K562 (cell line): ENCODE results near the gene KCNF1. TPM values are rescaled to one million over a fixed set of nuclear protein-coding genes. Genes with fewer than 3 reads are reported as not detected.

Experiments used
- ATAC-seq: fragments of 200-7000 bp; cut with Tn5 transposase; 3 replicates; pipeline ENCODE4 v1.9.1; 2020; ENCODE audit warnings: moderate library complexity
- BruUV-seq: library from RNA; stranded (reverse); fragments of 400-500 nt; replicated peaks from 2 replicates; lab custom pipeline; 2021; lab: Mats Ljungman, UMichigan
- CTCF ChIA-PET: fragments of 300-600 bp; formaldehyde crosslinking; extraction: SDS; loops from one replicate; lab custom pipeline; 2021; ENCODE audit warnings: low intra/inter-chr PET ratio; lab: Yijun Ruan, JAX
- POLR2A ChIA-PET: fragments of 300-600, 350-650 bp; sonication (Branson Sonifier 250); formaldehyde crosslinking; extraction: SDS; loops from one replicate; lab custom pipeline; 2021; ENCODE audit warnings: antibody characterized with exemption, inconsistent platforms; lab: Yijun Ruan, JAX
- DNase-seq, 4 experiments: peaks; one replicate each; pipeline versions ENCODE4 v3.0.0 to v3.0.0-alpha.2; 2011 to 2018; ENCODE audit warnings: low spot score in 3 of 4, mixed read lengths in 3 of 4; ENCODE audit errors: extremely low read depth in 1 of 4
- FAIRE-seq: peaks from 2 replicates; lab custom pipeline; 2011; peaks lifted over from hg19 to GRCh38; lab: Jason Lieb, UNC
- H2AFZ ChIP-seq: 2 replicates; pipeline ENCODE4 v1.6.0; 2011; ENCODE audit warnings: low read depth, low read length, control low read depth, inconsistent platforms
- H3K27ac ChIP-seq: fragments of 200-600 bp; 3 replicates; pipeline ENCODE4 v1.8.0; 2011; ENCODE audit warnings: low read depth, mild to moderate bottlenecking, control low read depth, inconsistent platforms, low read length, moderate library complexity, mixed read lengths; ENCODE audit errors: extremely low read depth
- H3K27me3 ChIP-seq, 2 experiments: fragments of 300-600 bp in 1 of 2; 2 replicates in 1 of 2; 3 replicates in 1 of 2; pipeline versions ENCODE4 v1.6.0 to v1.8.0; 2011; ENCODE audit warnings: inconsistent platforms in 2 of 2, low read length in 2 of 2, mild to moderate bottlenecking in 1 of 2, mixed read lengths in 1 of 2, moderate library complexity in 1 of 2; ENCODE audit not compliant: control insufficient read depth in 2 of 2, insufficient read depth in 2 of 2
- H3K36me3 ChIP-seq: fragments of 300-600 bp; 3 replicates; pipeline ENCODE4 v1.8.0; 2011; ENCODE audit warnings: mild to moderate bottlenecking, low read length, inconsistent platforms; ENCODE audit not compliant: control insufficient read depth, insufficient read depth
- H3K4me1 ChIP-seq, 2 experiments: fragments of 200-600 bp in 1 of 2; replicated peaks in 1 of 2; 2 replicates in 1 of 2; 3 replicates in 1 of 2; pipeline versions ENCODE4 v1.5.1 to v1.8.0; 2011; ENCODE audit warnings: inconsistent platforms in 2 of 2, low read length in 2 of 2, mild to moderate bottlenecking in 1 of 2, mixed read lengths in 1 of 2, moderate library complexity in 1 of 2; ENCODE audit not compliant: control insufficient read depth in 2 of 2, insufficient read depth in 2 of 2
- H3K4me2 ChIP-seq: 2 replicates; pipeline ENCODE4 v1.6.1; 2011; ENCODE audit warnings: low read length, control low read depth, inconsistent platforms, mixed read lengths; ENCODE audit not compliant: insufficient read depth
- H3K4me3 ChIP-seq: fragments of 200-600 bp; sonication (generic), shearing (Covaris generic); 2 replicates; pipeline ENCODE4 v1.5.1; 2016; ENCODE audit warnings: control low read depth, inconsistent platforms
- H3K79me2 ChIP-seq: fragments of 200-600 bp; 3 replicates; pipeline ENCODE4 v1.8.0; 2011; ENCODE audit warnings: low read length, inconsistent platforms; ENCODE audit not compliant: control insufficient read depth, insufficient read depth
- H3K9ac ChIP-seq, 2 experiments: 2 replicates each; pipeline versions ENCODE4 v1.6.0 to v1.6.1; 2011; ENCODE audit warnings: low read depth in 2 of 2, low read length in 2 of 2, control low read depth in 1 of 2, inconsistent platforms in 1 of 2, mild to moderate bottlenecking in 1 of 2, mixed read lengths in 1 of 2; ENCODE audit not compliant: insufficient read depth in 1 of 2
- H3K9me1 ChIP-seq: one replicate; pipeline ENCODE4 v1.6.0; 2011; ENCODE audit warnings: inconsistent platforms, mild to moderate bottlenecking, low read length, moderate library complexity; ENCODE audit not compliant: control insufficient read depth, insufficient read depth
- H3K9me3 ChIP-seq: replicated peaks from 2 replicates; pipeline ENCODE4 v1.5.1; 2011; ENCODE audit warnings: low read depth, low read length, inconsistent platforms; ENCODE audit not compliant: control insufficient read depth, insufficient read depth
- H4K20me1 ChIP-seq: replicated peaks from 2 replicates; pipeline ENCODE4 v1.6.1; 2011; ENCODE audit warnings: low read length, inconsistent platforms, mixed read lengths; ENCODE audit not compliant: control insufficient read depth, insufficient read depth
- CBX3 ChIP-seq, 2 experiments: IDR thresholded peaks; 1 replicate in 1 of 2; 2 replicates in 1 of 2; pipeline ENCODE4 v1.6.1; 2012; ENCODE audit warnings: inconsistent platforms in 2 of 2, low read length in 2 of 2, borderline replicate concordance in 1 of 2, control low read depth in 1 of 2
- CBX5 ChIP-seq: IDR thresholded peaks from 2 replicates; pipeline ENCODE4 v1.6.1; 2014; ENCODE audit warnings: low read depth, borderline replicate concordance
- EZH2 ChIP-seq: IDR thresholded peaks from 2 replicates; pipeline ENCODE4 v1.6.1; 2012; ENCODE audit warnings: low read depth, mild to moderate bottlenecking, inconsistent platforms, low read length, borderline replicate concordance
- PHF8 ChIP-seq: fragments of 200-600 bp; sonication (generic); IDR thresholded peaks from 2 replicates; pipeline ENCODE4 v1.6.1; 2012; ENCODE audit warnings: mixed run types, mild to moderate bottlenecking, inconsistent platforms, low read length, moderate library complexity, borderline replicate concordance
- RAD51 ChIP-seq: fragments of 450-650 bp; IDR thresholded peaks from 2 replicates; pipeline ENCODE4 v1.7.1; 2016; ENCODE audit warnings: low read depth, mild to moderate bottlenecking, borderline replicate concordance
- TEAD4 ChIP-seq, 2 experiments: sonication (generic) in 1 of 2; formaldehyde crosslinking in 1 of 2; IDR thresholded peaks; 2 replicates each; pipeline versions ENCODE4 v1.6.1 to v1.8.0; 2012 to 2022; ENCODE audit warnings: borderline replicate concordance in 1 of 2, inconsistent platforms in 1 of 2, low read length in 1 of 2, mild to moderate bottlenecking in 1 of 2, missing genetic modification reagents in 1 of 2
- TSC22D4 ChIP-seq: fragments of 450-650 bp; IDR thresholded peaks from 2 replicates; pipeline ENCODE4 v1.6.1; 2016; ENCODE audit warnings: missing genetic modification characterization, missing biosample characterization, control low read depth
- WGBS: fragments of 100-300 bp; shearing (Covaris generic); methylation state at CpG from one replicate; pipeline ENCODE4 v1.1.6; 2016; ENCODE audit warnings: low coverage, mixed read lengths; ENCODE audit not compliant: insufficient coverage; ENCODE audit errors: missing lambda C conversion rate; 5-methylcytosine and 5-hydroxymethylcytosine counted together
- in situ Hi-C: fragments of 300-500 bp; cut with MboI; formaldehyde crosslinking; loops from 4 replicates; pipeline ENCODE4 v1.15.0; 2018; ENCODE audit warnings: inconsistent platforms, mixed read lengths
- intact Hi-C: fragments of 100-400 bp; cut with micrococcal nuclease; formaldehyde crosslinking; loops from 2 replicates; pipeline ENCODE4 v1.14.2; 2022
- polyA plus RNA-seq, 8 experiments: library from polyadenylated mRNA; depleted of rRNA in 4 of 8; stranded (reverse) in 5 of 8; unstranded in 3 of 8; fragments of >200 nt; fragmentation: Nextera tagmentation in 2 of 8; fragmentation: Illumina TruSeq in 1 of 8; extraction: Ambion mirVana in 2 of 8; extraction: Trizol in 1 of 8; gene quantifications; 2 replicates each; pipeline versions ENCODE4 v1.2.1 to v1.2.3, GENCODE V29; 2011 to 2014; ENCODE audit warnings: inconsistent platforms in 1 of 8, missing spikeins in 1 of 8
- total RNA-seq, 7 experiments: library from RNA; depleted of rRNA in 6 of 7; stranded (reverse); fragments of >200 nt in 6 of 7; fragmentation: Illumina TruSeq in 2 of 7; extraction: Trizol in 2 of 7; gene quantifications; 2 replicates each; pipeline versions ENCODE4 v1.2.1 to v1.2.3, GENCODE V29; 2011 to 2021; ENCODE audit warnings: low replicate concordance in 1 of 7
- TF ChIP-seq, protein P1 (sequence below): fragments of 150-350 bp; IDR thresholded peaks from 2 replicates; pipeline ENCODE4 v1.6.1; 2014; ENCODE audit warnings: low read depth, mild to moderate bottlenecking, low read length, borderline replicate concordance

The KCNF1 gene
- total and polyA plus RNA-seq, 9 of the 15 experiments (the other 6 are each of a cell fraction or from before 2014, with no cell fraction given): not detected

DNA sequence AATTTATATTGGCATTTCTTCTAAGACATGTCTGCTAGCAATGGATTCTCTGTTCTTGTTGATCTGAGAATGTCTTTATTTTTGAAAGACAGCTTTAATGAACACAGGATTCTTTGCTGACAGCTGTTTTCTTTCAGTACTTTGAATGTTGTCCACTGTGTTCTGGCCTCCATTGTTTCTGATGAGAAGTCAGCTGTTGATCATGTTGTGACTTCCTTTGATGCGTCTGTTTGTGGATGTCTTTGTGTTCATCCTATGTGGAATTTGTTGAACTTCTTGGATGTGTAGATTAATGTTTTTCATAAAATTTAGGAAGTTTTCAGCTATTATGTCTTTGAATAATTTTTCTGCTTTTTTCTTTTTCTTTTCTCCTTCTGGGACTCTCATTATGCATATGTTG, 39.8 kb upstream of the KCNF1 start:
- DNase-seq (no peak), FAIRE-seq (no peak), ATAC-seq (no peak)
- H3K4me3 ChIP-seq: no peak overlapping the region
- intact Hi-C loops (no loop called here), in situ Hi-C loops (no loop called here)
- no peak overlapping the region for H3K9ac ChIP-seq
- no peak overlapping the region for H2AFZ ChIP-seq
- BruUV-seq: no TSS peak
- H4K20me1 ChIP-seq: no peaks in the 10 kb centered on the region
- H3K9me1 ChIP-seq: no peaks in the 10 kb centered on the region
- H3K36me3 ChIP-seq: no peaks in the 10 kb centered on the region
- no peaks in the 10 kb centered on the region for H3K4me1 ChIP-seq
- ChIA-PET CTCF (no interaction called here), POLR2A (no interaction called here)
- TF ChIP-seq TSC22D4 (tag) (no peak), EZH2 (no peak), CBX3 (IDR thresholded peaks at IDR 0.05; ENCODE audit: borderline replicate concordance in 1 of 2, low read length in 2 of 2) (peak in 1 of 2 experiments; percentile 81; a peak in 2 of 3 replicates), CBX5 (peak; percentile 77)
- no peaks in the 10 kb centered on the region for H3K79me2 ChIP-seq
- H3K9me3 ChIP-seq: no peaks in the 10 kb centered on the region; the same call in 1 of the 2 replicates
- H3K4me2 ChIP-seq: no peak overlapping the region
- H3K27me3 ChIP-seq: peaks cover 4 to 25% of the 10 kb centered on the region in 2 experiments; a peak in 3 of 5 replicates
- 0% methylated on average over 1 of the region's 1 CpG for WGBS
- no peak overlapping the region for H3K27ac ChIP-seq

DNA sequence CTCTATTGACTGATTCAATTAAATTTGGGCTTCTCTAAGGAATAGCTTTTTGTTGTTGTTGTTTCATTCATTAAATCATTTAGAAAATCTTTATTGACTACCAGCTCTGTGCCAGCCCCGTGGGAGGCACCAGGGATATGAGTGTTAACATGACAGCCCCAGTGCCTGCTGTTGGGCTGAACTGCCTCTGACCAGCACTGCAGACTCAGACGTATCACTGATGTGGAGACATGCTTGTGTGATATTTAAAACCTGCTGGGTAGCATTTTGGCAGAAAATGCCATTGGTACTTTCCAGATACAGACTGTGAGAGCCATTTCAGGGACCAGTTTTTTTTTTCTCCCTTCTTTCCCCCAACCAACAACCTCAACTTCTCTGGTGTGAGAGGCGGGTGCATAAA, 38.6 kb upstream of the KCNF1 start:
- CTCF ChIA-PET: no interaction called here
- ATAC-seq: no peak
- H3K9ac ChIP-seq: no peak overlapping the region
- TF ChIP-seq PHF8 (no peak), TEAD4 (IDR thresholded peaks at IDR 0.05; ENCODE audit: low read length) (no peak), TEAD4 (CRISPR knock-in tag; IDR thresholded peaks at IDR 0.05; ENCODE audit: borderline replicate concordance) (no peak), RAD51 (no peak)
- TF ChIP-seq, protein P1, sequence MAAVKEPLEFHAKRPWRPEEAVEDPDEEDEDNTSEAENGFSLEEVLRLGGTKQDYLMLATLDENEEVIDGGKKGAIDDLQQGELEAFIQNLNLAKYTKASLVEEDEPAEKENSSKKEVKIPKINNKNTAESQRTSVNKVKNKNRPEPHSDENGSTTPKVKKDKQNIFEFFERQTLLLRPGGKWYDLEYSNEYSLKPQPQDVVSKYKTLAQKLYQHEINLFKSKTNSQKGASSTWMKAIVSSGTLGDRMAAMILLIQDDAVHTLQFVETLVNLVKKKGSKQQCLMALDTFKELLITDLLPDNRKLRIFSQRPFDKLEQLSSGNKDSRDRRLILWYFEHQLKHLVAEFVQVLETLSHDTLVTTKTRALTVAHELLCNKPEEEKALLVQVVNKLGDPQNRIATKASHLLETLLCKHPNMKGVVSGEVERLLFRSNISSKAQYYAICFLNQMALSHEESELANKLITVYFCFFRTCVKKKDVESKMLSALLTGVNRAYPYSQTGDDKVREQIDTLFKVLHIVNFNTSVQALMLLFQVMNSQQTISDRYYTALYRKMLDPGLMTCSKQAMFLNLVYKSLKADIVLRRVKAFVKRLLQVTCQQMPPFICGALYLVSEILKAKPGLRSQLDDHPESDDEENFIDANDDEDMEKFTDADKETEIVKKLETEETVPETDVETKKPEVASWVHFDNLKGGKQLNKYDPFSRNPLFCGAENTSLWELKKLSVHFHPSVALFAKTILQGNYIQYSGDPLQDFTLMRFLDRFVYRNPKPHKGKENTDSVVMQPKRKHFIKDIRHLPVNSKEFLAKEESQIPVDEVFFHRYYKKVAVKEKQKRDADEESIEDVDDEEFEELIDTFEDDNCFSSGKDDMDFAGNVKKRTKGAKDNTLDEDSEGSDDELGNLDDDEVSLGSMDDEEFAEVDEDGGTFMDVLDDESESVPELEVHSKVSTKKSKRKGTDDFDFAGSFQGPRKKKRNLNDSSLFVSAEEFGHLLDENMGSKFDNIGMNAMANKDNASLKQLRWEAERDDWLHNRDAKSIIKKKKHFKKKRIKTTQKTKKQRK: no peak
- H4K20me1 ChIP-seq: no peaks in the 10 kb centered on the region
- FAIRE-seq: no peak
- no peak for DNase-seq
- H3K9me3 ChIP-seq: no peaks in the 10 kb centered on the region; the same call in 1 of the 2 replicates
- H3K4me2 ChIP-seq: no peak overlapping the region
- H3K4me3 ChIP-seq: no peak overlapping the region
- no peaks in the 10 kb centered on the region for H3K79me2 ChIP-seq
- BruUV-seq: no TSS peak
- in situ Hi-C loops: no loop called here
- H3K36me3 ChIP-seq: no peaks in the 10 kb centered on the region
- POLR2A ChIA-PET: no interaction called here
- no peak overlapping the region for H2AFZ ChIP-seq
- H3K4me1 ChIP-seq: no peaks in the 10 kb centered on the region
- no peaks in the 10 kb centered on the region for H3K9me1 ChIP-seq
- intact Hi-C loops: no loop called here
- no peak overlapping the region for H3K27ac ChIP-seq
- H3K27me3 ChIP-seq: peaks cover 10 to 30% of the 10 kb centered on the region in 2 experiments; a peak in 3 of 5 replicates
- 0% methylated on average over 3 of the region's 3 CpGs for WGBS
